Mesothelial cell of epicardium (in vitro differentiated cells): Measurements from ENCODE around the gene TNPO3. TPM values are rescaled to one million over a fixed set of nuclear protein-coding genes. Genes with fewer than 3 reads are reported as not detected.
A peak's percentile ranks its signal among the peaks of the same experiment; 100 is the strongest.

Experiments used
- DNase-seq, 2 experiments: peaks; one replicate each; pipeline ENCODE4 v3.0.0; 2021; ENCODE audit warnings: low spot score in 2 of 2; ENCODE audit not compliant: unreplicated experiment in 2 of 2
- H3K27ac Mint-ChIP-seq: 2 replicates; pipeline ENCODE4 v1.8.0; 2021; ENCODE audit warnings: mixed read lengths
- H3K27me3 Mint-ChIP-seq: 2 replicates; pipeline ENCODE4 v1.8.0; 2021; ENCODE audit warnings: low read depth, mixed read lengths
- H3K36me3 Mint-ChIP-seq: 2 replicates; pipeline ENCODE4 v1.8.0; 2021; ENCODE audit warnings: mixed read lengths
- H3K4me1 Mint-ChIP-seq: 2 replicates; pipeline ENCODE4 v1.8.0; 2021; ENCODE audit warnings: mixed read lengths
- H3K4me3 Mint-ChIP-seq: 2 replicates; pipeline ENCODE4 v1.8.0; 2021; ENCODE audit warnings: mild to moderate bottlenecking, moderate library complexity, mixed read lengths
- H3K9me3 Mint-ChIP-seq: 2 replicates; pipeline ENCODE4 v1.8.0; 2021; ENCODE audit warnings: mixed read lengths
- total RNA-seq: library from RNA; stranded (reverse); gene quantifications from 3 replicates; pipeline ENCODE4 v1.2.1, GENCODE V29; 2021
- TF ChIP-seq, protein P1 (sequence below): fragments of 200-600 bp; sonication (generic); IDR thresholded peaks from one replicate; pipeline ENCODE4 v1.5.0; 2021; ENCODE audit warnings: antibody characterized with exemption; ENCODE audit not compliant: unreplicated experiment

TNPO3 gene
- 37.7 to 40.2 TPM (median 40.2 TPM) in 3 replicates for total RNA-seq

DNA sequence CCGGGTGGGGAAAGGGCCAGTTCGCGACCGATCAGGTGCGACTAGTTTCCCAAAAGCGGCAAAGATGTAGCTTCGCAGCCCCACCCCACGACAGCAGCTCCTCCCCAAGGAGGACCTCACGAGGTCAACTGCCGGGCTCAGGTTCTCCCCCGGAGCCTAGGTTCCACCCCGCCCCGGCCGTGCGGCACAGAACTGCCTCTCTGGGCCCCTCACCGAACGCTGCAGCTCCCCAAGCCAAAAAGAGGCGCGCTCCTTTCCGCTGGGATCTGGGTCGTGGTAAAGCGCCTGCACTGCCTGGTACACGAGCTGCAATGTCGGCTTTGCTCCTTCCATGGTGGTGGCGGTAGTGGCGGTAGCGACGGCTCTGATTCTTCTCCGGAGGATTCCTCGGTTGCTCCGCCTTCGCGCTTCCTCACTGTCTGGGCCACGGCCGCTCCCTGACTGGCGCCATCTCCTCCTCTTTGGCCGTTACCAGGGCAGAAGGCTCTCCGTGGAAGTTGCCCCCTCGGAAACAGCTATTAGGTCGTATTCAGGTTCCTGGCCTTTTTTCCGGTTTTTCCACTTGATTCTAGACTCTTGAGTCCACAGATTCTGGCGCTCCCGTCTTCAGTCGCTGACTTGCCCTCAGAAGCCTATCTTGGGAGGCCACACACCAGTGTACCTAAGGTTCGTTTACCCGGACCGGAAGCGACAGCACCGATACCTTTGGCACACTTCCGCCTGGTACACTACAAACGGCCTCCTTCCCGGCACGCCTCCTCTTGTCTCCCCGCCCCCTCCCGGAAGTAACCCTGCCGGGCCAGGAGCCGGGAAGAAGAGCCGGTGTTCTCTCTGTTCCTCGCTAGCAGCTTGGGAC, at the start of gene TNPO3:
Gene TNPO3, minus strand, starts transcription at position 674 of the 856 bp plus-strand sequence. Its CDS starts 341 bp downstream, at position 333.
- H3K9me3 Mint-ChIP-seq, result no peaks in the 10 kb centered on the region
- H3K27ac Mint-ChIP-seq, result peak within 1 kb of the TSS; percentile 100
- H3K36me3 Mint-ChIP-seq, result peaks cover 1% of the 10 kb centered on the region
- DNase-seq, result peak; percentile 74 to 90
- H3K27me3 Mint-ChIP-seq, result peaks cover 3% of the 10 kb centered on the region
- H3K4me1 Mint-ChIP-seq, result peaks cover 25% of the 10 kb centered on the region
- TF ChIP-seq, protein P1, sequence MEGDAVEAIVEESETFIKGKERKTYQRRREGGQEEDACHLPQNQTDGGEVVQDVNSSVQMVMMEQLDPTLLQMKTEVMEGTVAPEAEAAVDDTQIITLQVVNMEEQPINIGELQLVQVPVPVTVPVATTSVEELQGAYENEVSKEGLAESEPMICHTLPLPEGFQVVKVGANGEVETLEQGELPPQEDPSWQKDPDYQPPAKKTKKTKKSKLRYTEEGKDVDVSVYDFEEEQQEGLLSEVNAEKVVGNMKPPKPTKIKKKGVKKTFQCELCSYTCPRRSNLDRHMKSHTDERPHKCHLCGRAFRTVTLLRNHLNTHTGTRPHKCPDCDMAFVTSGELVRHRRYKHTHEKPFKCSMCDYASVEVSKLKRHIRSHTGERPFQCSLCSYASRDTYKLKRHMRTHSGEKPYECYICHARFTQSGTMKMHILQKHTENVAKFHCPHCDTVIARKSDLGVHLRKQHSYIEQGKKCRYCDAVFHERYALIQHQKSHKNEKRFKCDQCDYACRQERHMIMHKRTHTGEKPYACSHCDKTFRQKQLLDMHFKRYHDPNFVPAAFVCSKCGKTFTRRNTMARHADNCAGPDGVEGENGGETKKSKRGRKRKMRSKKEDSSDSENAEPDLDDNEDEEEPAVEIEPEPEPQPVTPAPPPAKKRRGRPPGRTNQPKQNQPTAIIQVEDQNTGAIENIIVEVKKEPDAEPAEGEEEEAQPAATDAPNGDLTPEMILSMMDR, result no peak
- H3K4me3 Mint-ChIP-seq, result peak within 1 kb of the TSS; percentile 98

DNA sequence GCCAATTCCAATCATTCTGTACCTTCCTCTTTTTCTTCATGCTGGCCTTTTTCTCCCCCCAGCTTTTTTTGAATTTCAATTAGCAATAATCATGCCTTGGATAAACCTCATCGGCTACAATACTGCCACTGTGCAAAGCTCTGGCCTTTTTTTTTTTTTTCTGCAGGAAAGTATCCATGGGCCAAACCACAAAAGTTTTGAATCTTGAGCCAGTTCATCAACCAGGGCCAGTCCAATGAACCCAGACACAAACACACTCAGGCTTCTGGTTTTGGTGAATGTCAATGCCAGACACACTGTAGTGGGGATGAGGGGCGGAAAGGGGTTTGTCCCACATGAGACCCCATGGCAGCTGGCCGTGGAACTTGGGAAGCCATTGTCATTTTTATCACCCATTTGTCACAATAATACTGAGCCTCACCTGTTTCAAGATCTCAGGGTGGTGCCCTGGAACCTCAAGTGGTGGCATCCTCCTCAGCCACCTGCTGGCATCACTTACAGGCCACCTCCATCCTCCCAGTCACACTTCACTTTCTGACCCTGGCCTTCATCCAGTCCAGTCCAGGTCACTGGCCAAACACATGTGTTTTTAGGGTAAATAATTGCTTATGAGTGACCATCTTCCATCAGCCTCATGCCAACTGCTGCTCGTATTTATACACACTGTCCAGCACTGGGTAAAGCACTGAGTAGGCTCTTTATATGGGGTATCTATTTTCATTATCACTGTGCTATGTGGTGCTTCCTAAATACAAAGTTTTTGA, 48.8 kb upstream of the TNPO3 start:
- Mint-ChIP-seq H3K4me1 (no peaks in the 10 kb centered on the region), H3K27ac (no peak overlapping the region), H3K27me3 (peaks cover under 1% of the 10 kb centered on the region), H3K36me3 (no peaks in the 10 kb centered on the region), H3K9me3 (no peaks in the 10 kb centered on the region), H3K4me3 (no peak overlapping the region)
- TF ChIP-seq, protein P1, result no peak
- DNase-seq, result no peak

DNA sequence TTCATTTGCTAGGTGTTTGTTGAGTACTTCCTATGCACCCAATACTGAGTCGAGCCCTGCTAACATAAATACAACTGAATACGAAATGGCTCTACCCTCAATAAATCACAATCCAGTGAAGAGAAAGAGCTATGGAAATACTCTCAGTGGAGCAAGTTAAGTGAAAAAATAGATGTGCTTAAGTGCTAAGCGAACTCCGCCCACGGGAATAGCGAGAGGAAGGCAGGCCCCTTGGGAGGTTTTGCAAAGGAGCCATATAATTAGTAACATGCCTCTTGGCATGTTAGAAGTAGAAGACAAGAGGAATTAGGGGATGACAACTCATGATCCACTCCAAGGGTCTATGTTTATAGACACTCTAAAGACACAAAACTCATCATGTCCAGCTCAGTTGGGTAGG, 46.8 kb upstream of the TNPO3 start:
- DNase-seq, result no peak
- Mint-ChIP-seq H3K4me3 (no peak overlapping the region), H3K4me1 (no peaks in the 10 kb centered on the region), H3K27me3 (peaks cover 4% of the 10 kb centered on the region), H3K27ac (no peak overlapping the region), H3K9me3 (no peaks in the 10 kb centered on the region), H3K36me3 (no peaks in the 10 kb centered on the region)
- TF ChIP-seq, protein P1, result no peak

DNA sequence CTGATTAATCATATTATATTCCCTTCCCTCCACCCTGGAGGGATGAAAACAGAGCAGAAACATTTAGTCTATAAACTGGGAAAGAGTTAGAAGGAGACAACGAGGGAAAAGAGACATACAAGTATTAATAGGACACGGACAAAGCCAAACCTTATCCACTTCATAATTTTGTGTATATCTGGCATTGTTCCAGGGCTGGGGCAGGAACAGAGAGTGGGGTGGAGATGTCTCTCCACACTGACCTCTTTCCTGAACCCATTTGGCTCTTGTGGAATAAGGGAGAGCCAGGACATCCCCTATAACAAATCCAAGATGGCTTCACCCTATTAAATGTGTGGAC, 45.9 kb upstream of the TNPO3 start:
- Mint-ChIP-seq H3K4me3 (no peak overlapping the region), H3K27ac (no peak overlapping the region), H3K36me3 (no peaks in the 10 kb centered on the region), H3K9me3 (no peaks in the 10 kb centered on the region), H3K27me3 (peaks cover 8% of the 10 kb centered on the region), H3K4me1 (no peaks in the 10 kb centered on the region)
- no peak for DNase-seq
- TF ChIP-seq, protein P1, result no peak

DNA sequence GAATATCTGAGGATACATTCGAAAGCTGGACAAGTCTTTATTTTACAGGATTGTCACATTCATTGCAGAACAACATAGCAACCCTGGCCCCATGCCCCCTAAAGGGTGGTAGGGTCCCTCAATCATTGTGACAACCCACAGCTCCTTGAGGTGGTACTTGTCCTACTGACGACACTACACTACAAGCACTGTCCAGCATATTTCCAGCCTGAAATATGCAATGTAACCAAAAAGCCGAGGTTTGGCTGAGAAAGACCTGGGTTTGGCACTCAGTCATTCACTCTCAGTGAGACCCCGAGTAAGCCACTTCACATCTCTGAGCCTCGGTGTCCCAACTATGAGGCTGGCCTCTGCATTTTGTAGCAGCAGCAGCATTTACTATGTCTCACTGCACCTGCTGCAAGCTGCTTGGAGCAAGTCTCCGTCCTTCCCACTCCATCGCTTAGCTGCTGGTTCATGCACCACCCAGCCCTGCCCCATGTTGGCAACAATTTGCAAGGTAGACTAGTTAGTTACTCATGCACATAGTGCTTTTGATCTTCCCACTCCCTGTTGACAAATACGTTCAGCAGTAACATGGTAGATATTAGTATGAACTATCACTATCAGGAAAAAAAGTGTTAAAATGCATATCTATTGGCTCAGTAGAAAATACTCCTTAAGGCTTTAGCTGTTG, 43.6 kb upstream of the TNPO3 start:
- peaks cover 10% of the 10 kb centered on the region for H3K27me3 Mint-ChIP-seq
- H3K9me3 Mint-ChIP-seq, result no peaks in the 10 kb centered on the region
- no peak overlapping the region for H3K4me3 Mint-ChIP-seq
- no peak for DNase-seq
- TF ChIP-seq, protein P1, result no peak
- no peaks in the 10 kb centered on the region for H3K4me1 Mint-ChIP-seq
- H3K36me3 Mint-ChIP-seq, result no peaks in the 10 kb centered on the region
- no peak overlapping the region for H3K27ac Mint-ChIP-seq
